ENCODE data around the gene PRPF6.

Gene PRPF6

GRCh38 chr20:64021124-64021975 lies 40.4 kb downstream of the PRPF6 start:
- DNase-seq, result no peak

GRCh38 chr20:64022671-64023360 lies 41.9 kb downstream of the PRPF6 start:
- no peak for DNase-seq

- DNase-seq, result no peak
These were observed 42.6 kb downstream of the PRPF6 start for GRCh38 chr20:64023361-64024140.

GRCh38 chr20:64024141-64024990 lies 43.4 kb downstream of the PRPF6 start:
- DNase-seq, result no peak

GRCh38 chr20:64025101-64025825 lies 44.3 kb downstream of the PRPF6 start:
- no peak for DNase-seq

- no peak for DNase-seq
These were observed 45.0 kb downstream of the PRPF6 start for GRCh38 chr20:64025826-64026412.

- no peak for DNase-seq
These were observed 47.2 kb downstream of the PRPF6 start for GRCh38 chr20:64027981-64028685.

GRCh38 chr20:64029293-64030117 lies 48.6 kb downstream of the PRPF6 start:
- no peak for DNase-seq

- no peak for DNase-seq
These were observed 49.6 kb downstream of the PRPF6 start for GRCh38 chr20:64030371-64031134.

GRCh38 chr20:64031822-64032314 lies 50.9 kb downstream of the PRPF6 start:
- DNase-seq, result no peak

GRCh38 chr20:64032706-64033624 lies 52.0 kb downstream of the PRPF6 start:
- DNase-seq, result no peak

- DNase-seq, result no peak
These were observed 53.1 kb downstream of the PRPF6 start for GRCh38 chr20:64033981-64034493.

GRCh38 chr20:64035066-64035932 lies 54.4 kb downstream of the PRPF6 start:
- DNase-seq, result no peak

- no peak for DNase-seq
These were observed 55.0 kb downstream of the PRPF6 start, which contains the start of gene C20orf204 for GRCh38 chr20:64035933-64036345. C20orf204 (plus strand) TSS chr20:64036182; CDS start chr20:64036324, 142 bp downstream.

- DNase-seq, result no peak
These were observed 55.6 kb downstream of the PRPF6 start for GRCh38 chr20:64036346-64037198.

All from T1000 (cell line).